Lower leg skin (tissue), 3 donors: Measurements from ENCODE around the gene GARIN5B.
"Not testable (repeated sequence)": the region's sequence is repeated elsewhere in the genome, so short reads cannot be mapped to it uniquely, and the experiment has no call there.

Source experiments
- POLR2A ChIP-seq, 2 donors: fragments of 450-650 bp; IDR thresholded peaks; one replicate each; pipeline ENCODE4 v1.6.1; 2016 to 2017; ENCODE audit warnings: antibody characterized with exemption in 2 of 2, mild to moderate bottlenecking in 1 of 2, moderate library complexity in 1 of 2
- TF ChIP-seq, protein P1 (sequence below), 3 donors: fragments of 450-650 bp; IDR thresholded peaks; one replicate each; pipeline ENCODE4 v1.5.1; 2016; ENCODE audit warnings: antibody characterized with exemption in 3 of 3, mild to moderate bottlenecking in 3 of 3, moderate library complexity in 2 of 3

DNA sequence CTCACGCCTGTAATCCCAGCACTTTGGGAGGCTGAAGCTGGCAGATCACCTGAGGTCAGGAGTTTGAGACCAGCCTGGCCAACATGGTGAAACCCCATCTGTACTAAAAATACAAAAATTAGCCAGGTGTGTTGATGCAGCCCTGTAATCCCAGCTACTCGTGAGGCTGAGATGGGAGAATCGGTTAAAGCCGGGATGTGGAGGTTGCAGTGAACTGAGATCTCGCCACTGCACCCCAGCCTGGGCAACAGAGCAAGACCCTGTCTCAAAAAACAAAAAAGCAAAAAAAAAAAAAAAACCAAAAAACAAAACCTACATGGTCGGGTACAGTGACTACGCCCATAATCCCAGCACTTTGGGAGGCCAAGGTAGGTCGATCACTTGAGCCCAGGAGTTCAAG lies 46.1 kb upstream of the GARIN5B start:
- TF ChIP-seq, protein P1, sequence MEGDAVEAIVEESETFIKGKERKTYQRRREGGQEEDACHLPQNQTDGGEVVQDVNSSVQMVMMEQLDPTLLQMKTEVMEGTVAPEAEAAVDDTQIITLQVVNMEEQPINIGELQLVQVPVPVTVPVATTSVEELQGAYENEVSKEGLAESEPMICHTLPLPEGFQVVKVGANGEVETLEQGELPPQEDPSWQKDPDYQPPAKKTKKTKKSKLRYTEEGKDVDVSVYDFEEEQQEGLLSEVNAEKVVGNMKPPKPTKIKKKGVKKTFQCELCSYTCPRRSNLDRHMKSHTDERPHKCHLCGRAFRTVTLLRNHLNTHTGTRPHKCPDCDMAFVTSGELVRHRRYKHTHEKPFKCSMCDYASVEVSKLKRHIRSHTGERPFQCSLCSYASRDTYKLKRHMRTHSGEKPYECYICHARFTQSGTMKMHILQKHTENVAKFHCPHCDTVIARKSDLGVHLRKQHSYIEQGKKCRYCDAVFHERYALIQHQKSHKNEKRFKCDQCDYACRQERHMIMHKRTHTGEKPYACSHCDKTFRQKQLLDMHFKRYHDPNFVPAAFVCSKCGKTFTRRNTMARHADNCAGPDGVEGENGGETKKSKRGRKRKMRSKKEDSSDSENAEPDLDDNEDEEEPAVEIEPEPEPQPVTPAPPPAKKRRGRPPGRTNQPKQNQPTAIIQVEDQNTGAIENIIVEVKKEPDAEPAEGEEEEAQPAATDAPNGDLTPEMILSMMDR (IDR thresholded peaks at IDR 0.05) = not testable (repeated sequence)
- TF ChIP-seq POLR2A (IDR thresholded peaks at IDR 0.05) = not testable (repeated sequence)
